ENCODE results near the gene GBF1. TPM values are rescaled to one million over a fixed set of nuclear protein-coding genes. Genes with fewer than 3 reads are reported as not detected.

The GBF1 gene
- total RNA-seq, 1 donor from 2014 or later, result 36.7 TPM

DNA sequence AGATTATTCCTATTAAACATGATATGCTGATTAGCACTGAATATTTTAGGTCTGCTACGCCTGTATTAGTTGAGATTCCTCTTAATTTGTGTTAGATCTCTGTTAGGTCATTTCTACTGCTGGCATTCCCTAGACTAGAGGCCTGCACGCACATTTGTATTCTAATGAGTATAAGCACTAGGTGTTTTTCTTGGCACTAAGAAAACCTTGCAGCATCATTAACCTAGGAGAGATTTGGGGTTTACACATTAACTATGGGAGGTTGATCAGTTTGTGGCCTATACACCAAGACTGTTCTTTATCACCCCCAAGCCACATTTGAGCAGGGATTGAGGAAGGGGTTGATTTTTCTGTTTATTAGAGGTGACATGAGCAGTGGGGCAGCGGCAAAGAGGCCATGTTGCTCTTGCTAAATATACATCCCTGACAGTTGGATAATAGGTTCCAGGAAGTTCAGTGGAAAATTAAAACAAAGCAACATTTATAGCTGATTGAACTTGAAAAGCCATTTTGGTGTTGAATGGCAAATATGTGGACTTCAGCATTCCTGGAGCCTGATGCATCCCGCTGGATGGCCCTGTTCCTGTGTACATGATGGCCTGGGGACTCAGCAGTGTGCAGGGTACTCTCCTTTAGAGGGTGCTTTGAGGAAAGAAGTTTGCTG, 65.2 kb downstream of the GBF1 start:
- TF ChIP-seq, protein P1, sequence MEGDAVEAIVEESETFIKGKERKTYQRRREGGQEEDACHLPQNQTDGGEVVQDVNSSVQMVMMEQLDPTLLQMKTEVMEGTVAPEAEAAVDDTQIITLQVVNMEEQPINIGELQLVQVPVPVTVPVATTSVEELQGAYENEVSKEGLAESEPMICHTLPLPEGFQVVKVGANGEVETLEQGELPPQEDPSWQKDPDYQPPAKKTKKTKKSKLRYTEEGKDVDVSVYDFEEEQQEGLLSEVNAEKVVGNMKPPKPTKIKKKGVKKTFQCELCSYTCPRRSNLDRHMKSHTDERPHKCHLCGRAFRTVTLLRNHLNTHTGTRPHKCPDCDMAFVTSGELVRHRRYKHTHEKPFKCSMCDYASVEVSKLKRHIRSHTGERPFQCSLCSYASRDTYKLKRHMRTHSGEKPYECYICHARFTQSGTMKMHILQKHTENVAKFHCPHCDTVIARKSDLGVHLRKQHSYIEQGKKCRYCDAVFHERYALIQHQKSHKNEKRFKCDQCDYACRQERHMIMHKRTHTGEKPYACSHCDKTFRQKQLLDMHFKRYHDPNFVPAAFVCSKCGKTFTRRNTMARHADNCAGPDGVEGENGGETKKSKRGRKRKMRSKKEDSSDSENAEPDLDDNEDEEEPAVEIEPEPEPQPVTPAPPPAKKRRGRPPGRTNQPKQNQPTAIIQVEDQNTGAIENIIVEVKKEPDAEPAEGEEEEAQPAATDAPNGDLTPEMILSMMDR (IDR thresholded peaks at IDR 0.05; ENCODE audit: insufficient read depth, low read length, poor library complexity, severe bottlenecking), result no peak
- peak; percentile 78 for DNase-seq (ENCODE audit: low read depth)
- H3K4me3 ChIP-seq (ENCODE audit: low read depth, low read length), result no peak overlapping the region
- H3K36me3 ChIP-seq (ENCODE audit: control insufficient read depth, insufficient read depth, low read length), result no peaks in the 10 kb centered on the region
- no peaks in the 10 kb centered on the region for H3K27me3 ChIP-seq (ENCODE audit: control insufficient read depth, insufficient read depth, low read length)

DNA sequence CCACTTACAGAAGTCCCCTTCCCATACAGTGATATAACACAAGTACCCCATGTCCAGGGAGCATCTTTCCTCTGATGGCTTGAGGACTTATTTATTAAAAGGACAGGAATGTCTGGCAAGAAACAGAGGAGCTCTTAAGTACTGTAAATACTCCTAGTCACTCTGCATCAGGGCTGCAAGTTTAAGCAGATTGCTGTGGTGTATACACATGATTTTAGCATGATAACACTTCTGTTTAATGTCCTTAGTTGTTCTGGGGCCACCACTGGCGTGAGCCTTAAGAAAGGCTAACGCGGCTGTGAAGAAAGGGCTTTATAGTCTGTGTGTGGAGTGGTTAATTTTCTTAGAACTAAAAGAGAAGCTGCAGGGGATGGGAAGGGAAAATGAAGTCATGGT, 65.7 kb downstream of the GBF1 start:
- TF ChIP-seq, protein P1 (IDR thresholded peaks at IDR 0.05; ENCODE audit: insufficient read depth, low read length, poor library complexity, severe bottlenecking), result no peak
- Histone ChIP-seq H3K36me3 (ENCODE audit: control insufficient read depth, insufficient read depth, low read length) (no peaks in the 10 kb centered on the region), H3K27me3 (ENCODE audit: control insufficient read depth, insufficient read depth, low read length) (no peaks in the 10 kb centered on the region), H3K4me3 (ENCODE audit: low read depth, low read length) (no peak overlapping the region)
- no peak for DNase-seq (ENCODE audit: low read depth)

DNA sequence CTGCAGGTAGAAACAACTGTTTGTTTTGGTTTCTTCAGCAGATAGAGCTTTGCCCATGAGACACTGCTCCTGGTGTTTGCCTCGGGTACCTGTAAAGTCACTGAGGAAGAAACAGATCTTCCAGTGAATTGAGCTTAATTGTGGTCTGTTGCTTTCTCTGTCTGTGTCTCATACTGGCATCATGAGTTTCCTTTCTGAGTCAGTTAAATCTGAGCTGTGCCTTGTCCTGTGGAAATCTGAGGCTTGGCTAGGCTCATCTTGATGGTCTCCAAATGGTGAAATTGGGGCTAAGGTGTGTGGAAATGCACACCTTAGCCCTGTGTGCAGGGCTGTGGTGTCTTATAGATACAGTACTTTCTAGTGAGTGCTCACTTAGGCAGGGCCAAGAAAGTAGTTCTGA, 67.4 kb downstream of the GBF1 start:
- Histone ChIP-seq H3K4me3 (ENCODE audit: low read depth, low read length) (no peak overlapping the region), H3K36me3 (ENCODE audit: control insufficient read depth, insufficient read depth, low read length) (no peaks in the 10 kb centered on the region), H3K27me3 (ENCODE audit: control insufficient read depth, insufficient read depth, low read length) (no peaks in the 10 kb centered on the region)
- TF ChIP-seq, protein P1 (IDR thresholded peaks at IDR 0.05; ENCODE audit: insufficient read depth, low read length, poor library complexity, severe bottlenecking), result no peak
- no peak for DNase-seq (ENCODE audit: low read depth)

DNA sequence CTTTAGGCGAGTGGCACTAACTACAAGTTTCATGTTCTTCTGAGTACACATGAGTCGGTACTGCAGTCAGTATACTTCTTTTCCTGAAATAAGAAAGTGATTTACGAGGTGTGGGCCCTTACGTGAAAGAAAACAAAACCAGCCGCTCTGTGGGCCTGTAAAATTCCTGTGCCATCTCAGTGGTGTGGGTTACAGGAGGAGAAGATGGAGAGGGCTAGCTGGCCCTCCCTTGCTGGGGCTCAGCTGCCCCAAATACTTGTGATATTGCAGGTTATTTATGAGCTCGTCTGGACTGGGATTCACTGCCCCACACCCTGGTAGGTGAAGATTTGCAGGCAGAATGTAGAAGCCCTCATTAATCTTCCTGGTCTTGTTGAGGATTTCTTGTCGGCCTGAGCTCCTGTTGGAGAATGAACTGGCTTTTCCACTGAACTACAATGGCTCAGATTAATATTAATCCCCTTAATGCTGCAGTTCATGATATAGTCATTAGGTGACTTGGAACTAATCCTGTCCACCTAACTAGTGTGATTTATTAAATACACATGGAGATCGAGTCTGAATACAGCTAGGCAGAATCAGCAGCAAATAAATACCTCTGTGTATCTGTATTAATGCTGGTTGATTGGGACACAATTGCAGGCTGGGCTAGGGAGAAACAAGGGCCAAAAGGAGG, 68.0 kb downstream of the GBF1 start:
- no peak overlapping the region for H3K4me3 ChIP-seq (ENCODE audit: low read depth, low read length)
- no peaks in the 10 kb centered on the region for H3K27me3 ChIP-seq (ENCODE audit: control insufficient read depth, insufficient read depth, low read length)
- no peak for DNase-seq (ENCODE audit: low read depth)
- H3K36me3 ChIP-seq (ENCODE audit: control insufficient read depth, insufficient read depth, low read length), result no peaks in the 10 kb centered on the region
- TF ChIP-seq, protein P1 (IDR thresholded peaks at IDR 0.05; ENCODE audit: insufficient read depth, low read length, poor library complexity, severe bottlenecking), result no peak

DNA sequence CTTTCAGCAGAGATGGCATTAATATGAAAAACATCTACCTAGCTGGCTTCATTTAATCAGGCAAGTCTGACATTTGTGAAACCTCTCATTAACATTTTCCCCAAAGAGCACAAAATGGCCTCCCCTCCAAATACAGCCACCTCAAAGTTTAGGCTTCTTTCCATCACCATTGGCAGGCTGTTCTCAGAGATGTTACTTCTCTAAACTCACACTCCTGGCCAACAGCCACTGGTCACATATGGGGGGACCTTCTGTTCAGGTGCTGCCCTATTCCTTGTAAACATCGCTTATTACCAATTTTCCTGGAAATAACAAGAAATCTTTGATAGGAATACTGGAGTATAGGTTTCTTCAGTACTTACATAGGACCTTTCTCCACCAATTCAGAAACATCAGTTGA, 69.5 kb downstream of the GBF1 start:
- TF ChIP-seq, protein P1 (IDR thresholded peaks at IDR 0.05; ENCODE audit: insufficient read depth, low read length, poor library complexity, severe bottlenecking), result no peak
- Histone ChIP-seq H3K27me3 (ENCODE audit: control insufficient read depth, insufficient read depth, low read length) (no peaks in the 10 kb centered on the region), H3K4me3 (ENCODE audit: low read depth, low read length) (no peak overlapping the region), H3K36me3 (ENCODE audit: control insufficient read depth, insufficient read depth, low read length) (no peaks in the 10 kb centered on the region)
- no peak for DNase-seq (ENCODE audit: low read depth)

All from kidney epithelial cell (primary cell).